Naive thymus-derived CD8-positive, alpha-beta T cell (primary cell): Measurements from ENCODE around the gene FLVCR1. TPM values are rescaled to one million over a fixed set of nuclear protein-coding genes. Genes with fewer than 3 reads are reported as not detected.
A peak's percentile ranks its signal among the peaks of the same experiment; 100 is the strongest.
"Not testable (repeated sequence)": the region's sequence is repeated elsewhere in the genome, so short reads cannot be mapped to it uniquely, and the experiment has no call there.

Source experiments
- ATAC-seq, 2 donors: fragments of 150-1000 bp; cut with Tn5 transposase in 1 of 2; sonication (Bioruptor Pico), chemical (Tn5 transposase) in 1 of 2; 1 replicate in 1 of 2; 2 replicates in 1 of 2; pipeline ENCODE4 v1.10.0; 2021; ENCODE audit warnings: mild to moderate bottlenecking in 2 of 2, moderate library complexity in 2 of 2
- POLR2A ChIA-PET: fragments of 350-600 bp; sonication (Branson Sonifier 250); formaldehyde crosslinking; loops from one replicate; lab custom pipeline; 2021; ENCODE audit warnings: antibody characterized with exemption; lab: Charles Lee
- DNase-seq, 10 donors: peaks; one replicate each; pipeline versions ENCODE4 v3.0.0 to v3.0.0-alpha.2; 2020 to 2022
- H3K27ac Mint-ChIP-seq, 10 donors: one replicate each; pipeline ENCODE4 v1.8.0; 2020 to 2022; ENCODE audit warnings: mild to moderate bottlenecking in 10 of 10, mixed read lengths in 10 of 10, moderate library complexity in 4 of 10, inconsistent platforms in 1 of 10
- H3K27me3 Mint-ChIP-seq, 5 donors: one replicate each; pipeline ENCODE4 v1.8.0; 2021 to 2022; ENCODE audit warnings: mixed read lengths in 5 of 5
- H3K36me3 Mint-ChIP-seq, 3 donors: one replicate each; pipeline ENCODE4 v1.8.0; 2020 to 2022; ENCODE audit warnings: mixed read lengths in 3 of 3, mild to moderate bottlenecking in 2 of 3, inconsistent platforms in 1 of 3
- H3K4me1 Mint-ChIP-seq, 4 donors: one replicate each; pipeline ENCODE4 v1.8.0; 2021 to 2022; ENCODE audit warnings: mixed read lengths in 4 of 4
- H3K4me3 Mint-ChIP-seq, 10 donors: one replicate each; pipeline ENCODE4 v1.8.0; 2020 to 2022; ENCODE audit warnings: mild to moderate bottlenecking in 10 of 10, mixed read lengths in 10 of 10, moderate library complexity in 6 of 10, inconsistent platforms in 1 of 10
- H3K9me3 Mint-ChIP-seq, 9 donors: one replicate each; pipeline ENCODE4 v1.8.0; 2020 to 2022; ENCODE audit warnings: mixed read lengths in 9 of 9, mild to moderate bottlenecking in 3 of 9, inconsistent platforms in 1 of 9, moderate library complexity in 1 of 9
- polyA plus RNA-seq, 3 donors: library from polyadenylated mRNA; unstranded; fragments of 300-500 nt; fragmentation: Illumina TruSeq; gene quantifications; one replicate each; pipeline ENCODE4 v1.2.3, GENCODE V29; 2021
- total RNA-seq, 8 experiments: library from RNA in 2 of 8; stranded (reverse) in 2 of 8; gene quantifications; one replicate each; pipeline ENCODE4 v1.2.3 and lab custom pipeline; 2021 to 2026

FLVCR1 gene
- total and polyA plus RNA-seq, 5 experiments from 2014 or later = 1.1 to 15.0 (median 1.9) TPM

DNA sequence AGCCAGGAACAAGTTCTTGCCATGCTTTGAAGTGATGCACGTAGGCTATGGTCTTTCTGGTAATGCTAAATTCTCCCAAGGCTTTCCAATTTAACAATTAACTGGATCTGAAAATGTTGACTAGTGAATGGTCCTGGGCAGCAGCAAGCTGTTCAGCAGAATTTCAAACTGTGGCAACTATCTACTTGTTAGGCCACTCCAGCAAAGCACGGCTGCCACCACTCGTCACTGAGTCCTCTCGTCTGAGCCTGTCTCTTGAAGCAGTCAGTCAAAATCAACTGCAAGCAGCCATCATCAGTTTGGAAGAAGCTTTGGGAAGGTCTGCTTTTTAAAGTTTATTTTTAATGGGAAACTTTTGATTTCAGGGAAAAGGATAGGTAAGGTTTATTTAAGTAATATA, 6.1 kb downstream of the FLVCR1 start:
- Mint-ChIP-seq H3K27ac (peak overlapping the region in 4 of 10 donors; percentile 17 to 31 (median 26)), H3K9me3 (no peaks in the 10 kb centered on the region), H3K4me3 (no peak overlapping the region), H3K4me1 (peaks cover 5 to 19% (median 14%) of the 10 kb centered on the region in 4 donors), H3K27me3 (no peaks in the 10 kb centered on the region), H3K36me3 (peaks cover 0 to 28% (median 7%) of the 10 kb centered on the region in 3 donors)
- ATAC-seq (no peak), DNase-seq (no peak)
- POLR2A ChIA-PET = no interaction called here

DNA sequence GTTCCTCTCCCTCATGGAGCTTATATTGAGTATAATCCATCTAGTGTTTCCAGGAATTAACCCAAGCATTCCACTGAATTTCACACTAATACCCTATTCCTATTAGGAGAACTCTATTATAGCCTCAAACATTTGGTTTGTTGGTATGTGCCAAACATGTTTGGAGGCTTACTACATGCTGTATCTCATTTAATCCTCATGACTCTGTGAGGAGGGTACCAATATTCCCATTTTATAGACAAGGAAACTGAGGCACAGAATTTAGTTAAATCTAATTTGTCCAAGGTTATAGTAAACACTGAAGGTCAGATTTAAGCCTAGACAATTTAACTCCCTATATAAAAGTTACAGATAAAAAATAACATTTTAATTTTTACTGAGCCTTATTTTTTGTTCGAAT, 9.1 kb downstream of the FLVCR1 start:
- Mint-ChIP-seq H3K9me3 (no peaks in the 10 kb centered on the region), H3K4me3 (no peak overlapping the region), H3K27me3 (no peaks in the 10 kb centered on the region), H3K27ac (no peak overlapping the region), H3K4me1 (peaks cover 4 to 17% (median 14%) of the 10 kb centered on the region in 4 donors), H3K36me3 (peaks cover 0 to 46% (median 7%) of the 10 kb centered on the region in 3 donors)
- DNase-seq (no peak), ATAC-seq (no peak)
- POLR2A ChIA-PET = no interaction called here

DNA sequence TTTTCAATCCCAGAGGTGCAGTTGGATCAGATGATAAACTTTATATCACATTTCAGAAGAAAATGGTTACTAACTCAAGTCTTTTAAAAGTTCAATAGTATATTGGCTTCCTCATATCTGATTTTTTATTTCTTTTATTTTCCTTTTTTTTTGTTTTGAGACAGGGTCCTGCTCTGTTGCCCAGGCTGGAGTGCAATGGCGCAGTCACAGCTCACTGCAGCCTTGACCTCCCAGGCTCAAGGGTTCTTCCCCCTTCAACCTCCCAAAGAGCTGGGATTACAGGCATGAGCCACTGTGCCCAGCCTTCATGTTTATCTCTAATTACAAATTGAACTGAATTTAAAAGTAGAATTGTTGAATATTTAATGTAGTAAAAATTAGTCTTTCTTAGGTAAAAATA, 13.9 kb downstream of the FLVCR1 start:
- ATAC-seq = no peak
- Mint-ChIP-seq H3K4me1 (peaks cover 0 to 2% (median 0%) of the 10 kb centered on the region in 4 donors), H3K36me3 (peaks cover 7 to 65% (median 16%) of the 10 kb centered on the region in 3 donors), H3K9me3 (no peaks in the 10 kb centered on the region), H3K27ac (no peak overlapping the region), H3K4me3 (no peak overlapping the region), H3K27me3 (no peaks in the 10 kb centered on the region)
- POLR2A ChIA-PET = no interaction called here
- no peak for DNase-seq

DNA sequence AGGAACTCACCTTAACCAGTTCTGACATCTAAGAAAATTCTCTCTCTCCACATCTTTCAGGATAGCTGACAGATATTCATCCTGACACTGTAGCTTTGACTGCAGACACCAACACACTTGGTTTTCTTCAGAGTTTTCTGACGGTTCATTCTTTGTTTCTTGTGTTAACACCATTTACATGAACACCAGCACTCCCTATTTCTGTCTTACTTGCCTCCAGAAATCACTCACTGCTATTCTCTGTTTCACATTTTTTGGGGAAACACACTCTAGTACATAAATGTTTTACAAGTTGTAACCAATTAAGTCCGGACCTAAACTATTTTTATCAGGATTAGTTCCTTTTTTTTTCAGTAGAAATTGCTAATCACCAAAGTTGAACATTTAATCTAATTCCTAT, 15.4 kb downstream of the FLVCR1 start:
- Mint-ChIP-seq H3K27ac (no peak overlapping the region), H3K27me3 (no peaks in the 10 kb centered on the region), H3K4me1 (peaks cover 0 to 2% (median 0%) of the 10 kb centered on the region in 4 donors), H3K4me3 (no peak overlapping the region), H3K36me3 (peaks cover 7 to 74% (median 23%) of the 10 kb centered on the region in 3 donors), H3K9me3 (no peaks in the 10 kb centered on the region)
- no peak for DNase-seq
- POLR2A ChIA-PET = no interaction called here
- no peak for ATAC-seq

DNA sequence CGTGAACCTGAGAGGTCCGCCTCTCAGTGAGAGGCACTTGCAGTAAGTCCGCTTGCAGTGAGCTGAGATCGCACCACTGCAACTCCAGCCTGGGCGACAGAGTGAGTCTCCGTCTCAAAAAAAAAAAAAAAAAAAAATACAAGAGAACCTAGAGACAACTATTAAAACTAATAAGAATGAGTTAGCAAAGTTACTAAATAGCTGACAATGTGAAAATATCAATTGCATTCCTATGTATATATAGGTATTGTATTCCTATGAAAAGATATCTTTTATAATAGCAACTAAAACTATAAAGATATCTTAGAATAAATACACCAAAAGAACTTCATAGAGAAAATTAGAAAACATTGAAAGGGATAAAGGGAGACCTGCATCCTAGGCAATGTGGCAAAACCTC, 20.3 kb downstream of the FLVCR1 start:
- DNase-seq (no peak), ATAC-seq (no peak)
- Mint-ChIP-seq H3K9me3 (no peaks in the 10 kb centered on the region), H3K27ac (no peak overlapping the region), H3K27me3 (no peaks in the 10 kb centered on the region), H3K4me1 (peaks cover 0 to 2% (median 0%) of the 10 kb centered on the region in 4 donors), H3K36me3 (peaks cover 7 to 57% (median 25%) of the 10 kb centered on the region in 3 donors), H3K4me3 (no peak overlapping the region)
- POLR2A ChIA-PET = interaction anchor here (0.6 kb wide), 1 partner anchor 116 kb away, joined by 3 read pairs; no protein-coding TSS in a partner anchor

DNA sequence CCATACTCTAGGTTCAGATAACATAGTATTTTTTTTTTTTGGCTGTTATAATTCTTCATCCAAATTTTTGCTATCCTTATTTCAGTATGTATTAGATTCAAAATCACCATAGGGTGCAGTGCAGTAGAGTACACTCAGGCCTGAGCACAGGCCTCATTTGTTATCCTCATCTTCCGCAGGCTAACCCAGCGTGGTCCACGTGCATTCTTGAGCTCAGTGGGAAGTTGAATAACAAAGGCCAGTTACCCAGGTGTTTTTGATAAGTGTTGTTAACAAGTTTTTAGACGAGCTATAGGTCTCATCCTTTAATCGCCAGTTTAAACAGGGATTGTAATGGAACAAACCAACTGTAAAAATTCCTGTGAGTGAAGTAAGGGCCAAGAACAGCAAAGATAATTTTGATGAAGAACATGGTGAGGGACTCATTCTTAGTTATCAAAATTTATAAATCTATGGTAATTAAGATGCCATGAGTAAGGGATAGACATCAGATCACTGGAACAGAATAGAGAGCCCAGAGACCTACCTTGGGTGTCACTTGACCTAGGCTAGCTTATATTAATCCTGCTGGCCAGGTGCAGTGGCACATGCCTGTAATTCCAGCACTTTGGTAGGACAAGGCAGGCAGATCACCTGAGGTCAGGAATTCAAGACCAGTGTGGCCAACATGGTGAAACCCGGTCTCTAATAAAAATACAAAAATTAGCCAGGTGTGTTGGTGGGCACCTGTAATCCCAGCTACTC, 22.0 kb downstream of the FLVCR1 start:
- H3K36me3 Mint-ChIP-seq = peaks cover 2 to 57% (median 28%) of the 10 kb centered on the region in 3 donors
- POLR2A ChIA-PET = no interaction called here

DNA sequence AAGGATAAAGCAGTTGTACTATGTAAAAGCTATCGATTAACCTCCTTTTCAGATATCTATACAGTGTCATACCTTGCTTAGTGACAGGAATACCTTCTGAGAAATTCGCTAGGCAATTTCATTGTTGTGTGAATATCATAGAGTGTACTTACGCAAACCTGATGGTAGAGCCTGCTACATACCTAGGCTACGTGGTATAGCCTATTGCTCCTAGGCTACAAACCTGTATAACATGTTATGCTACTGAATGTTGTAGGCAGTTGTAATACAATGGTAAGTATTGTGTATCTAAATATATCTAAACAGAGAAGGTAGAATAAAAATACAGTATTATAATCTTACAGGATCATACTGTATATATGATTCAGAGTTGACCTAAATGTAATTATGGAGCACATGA, 26.5 kb downstream of the FLVCR1 start:
- Mint-ChIP-seq H3K36me3 (peaks cover 0 to 64% (median 30%) of the 10 kb centered on the region in 3 donors), H3K27ac (no peak overlapping the region), H3K4me1 (no peaks in the 10 kb centered on the region), H3K9me3 (no peaks in the 10 kb centered on the region), H3K27me3 (no peaks in the 10 kb centered on the region), H3K4me3 (no peak overlapping the region)
- no peak for DNase-seq
- POLR2A ChIA-PET = no interaction called here
- no peak for ATAC-seq

More for the DNA sequence above, 22.0 kb downstream of the FLVCR1 start:
- Mint-ChIP-seq H3K4me3 (no peak overlapping the region), H3K27me3 (no peaks in the 10 kb centered on the region), H3K9me3 (no peaks in the 10 kb centered on the region), H3K4me1 (peaks cover 0 to 1% (median 0%) of the 10 kb centered on the region in 4 donors), H3K27ac (no peak overlapping the region)
- DNase-seq (no peak), ATAC-seq (no peak)

DNA sequence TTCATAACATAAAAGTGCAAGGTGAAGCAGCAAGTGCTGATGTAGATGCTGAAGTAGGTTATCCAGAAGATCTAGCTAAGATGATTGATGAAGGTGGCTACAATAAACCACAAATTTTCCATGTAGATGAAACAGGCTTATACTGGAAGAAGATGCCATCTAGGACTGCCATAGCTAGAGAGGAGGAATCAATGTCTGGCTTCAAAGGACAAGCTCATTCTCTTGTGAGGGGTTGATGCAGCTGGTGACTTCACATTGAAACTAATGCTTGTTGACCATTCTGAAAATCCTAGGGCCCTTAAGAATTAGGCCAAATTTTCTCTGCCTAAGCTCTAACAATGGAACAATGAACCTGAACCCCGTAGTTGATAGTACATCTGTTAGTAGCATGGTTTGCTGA, 34.0 kb downstream of the FLVCR1 start:
- no peaks in the 10 kb centered on the region for H3K4me1 Mint-ChIP-seq

DNA sequence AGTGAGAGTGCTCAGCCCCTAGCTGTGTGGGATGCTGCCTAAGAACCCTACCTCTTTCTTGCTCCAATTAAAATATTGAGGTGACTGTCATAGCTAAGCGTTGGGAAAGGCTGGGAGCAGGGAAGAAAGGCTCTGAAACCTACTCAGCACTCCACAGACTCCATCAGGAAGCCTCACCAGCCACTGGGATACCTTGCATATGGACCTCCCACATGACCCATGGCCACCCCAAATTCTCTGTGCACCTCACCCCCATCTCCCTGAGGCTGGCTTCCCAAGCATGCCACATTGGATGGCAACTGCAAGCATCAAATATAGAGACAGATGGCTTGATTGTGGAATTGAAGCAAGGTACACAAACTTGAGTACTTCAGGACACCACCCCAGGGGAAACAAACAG, 41.8 kb downstream of the FLVCR1 start:
- ATAC-seq (no peak), DNase-seq (no peak)
- H3K4me1 Mint-ChIP-seq = no peaks in the 10 kb centered on the region
- H3K4me3 Mint-ChIP-seq = no peak overlapping the region
- H3K27me3 Mint-ChIP-seq = no peaks in the 10 kb centered on the region
- H3K27ac Mint-ChIP-seq = no peak overlapping the region
- H3K9me3 Mint-ChIP-seq = peaks cover 1 to 48% (median 31%) of the 10 kb centered on the region in 9 donors
- POLR2A ChIA-PET = no interaction called here
- H3K36me3 Mint-ChIP-seq = peaks cover 43 to 56% (median 53%) of the 10 kb centered on the region in 3 donors

More for the DNA sequence above, 34.0 kb downstream of the FLVCR1 start:
- ATAC-seq (no peak), DNase-seq (no peak)
- POLR2A ChIA-PET = no interaction called here
- Mint-ChIP-seq H3K36me3 (peaks cover 25 to 90% (median 76%) of the 10 kb centered on the region in 3 donors), H3K27me3 (no peaks in the 10 kb centered on the region), H3K4me3 (no peak overlapping the region), H3K9me3 (peaks cover 0 to 1% (median 0%) of the 10 kb centered on the region in 9 donors), H3K27ac (no peak overlapping the region)

DNA sequence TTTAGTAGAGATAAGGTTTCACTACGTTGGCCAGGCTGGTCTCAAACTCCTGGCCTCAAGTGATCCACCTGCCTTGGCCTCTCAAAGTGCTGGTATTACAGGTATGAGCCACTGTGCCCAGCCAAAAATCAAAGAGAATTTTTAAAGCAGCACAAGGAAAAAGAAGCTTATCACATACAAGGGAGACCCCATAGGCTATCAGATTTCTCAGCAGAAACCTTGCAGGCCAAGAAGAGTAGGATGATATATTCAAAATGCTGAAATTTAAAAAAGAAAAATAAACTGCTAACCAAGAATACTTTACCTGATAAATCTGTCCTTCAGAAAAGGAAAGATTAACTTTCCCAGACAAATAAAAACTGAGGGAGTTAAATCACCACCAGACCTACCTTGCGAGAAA, 43.2 kb downstream of the FLVCR1 start:
- DNase-seq (no peak), ATAC-seq (no peak)
- Mint-ChIP-seq H3K9me3 (peaks cover 4 to 58% (median 34%) of the 10 kb centered on the region in 9 donors), H3K4me1 (no peaks in the 10 kb centered on the region), H3K4me3 (no peak overlapping the region), H3K27ac (no peak overlapping the region), H3K36me3 (peaks cover 29 to 44% (median 41%) of the 10 kb centered on the region in 3 donors), H3K27me3 (no peaks in the 10 kb centered on the region)
- POLR2A ChIA-PET = interaction anchor here (0.6 to 1.2 kb wide), 2 partner anchors 22 to 31 kb away, joined by 3 to 4 read pairs; no protein-coding TSS in a partner anchor

DNA sequence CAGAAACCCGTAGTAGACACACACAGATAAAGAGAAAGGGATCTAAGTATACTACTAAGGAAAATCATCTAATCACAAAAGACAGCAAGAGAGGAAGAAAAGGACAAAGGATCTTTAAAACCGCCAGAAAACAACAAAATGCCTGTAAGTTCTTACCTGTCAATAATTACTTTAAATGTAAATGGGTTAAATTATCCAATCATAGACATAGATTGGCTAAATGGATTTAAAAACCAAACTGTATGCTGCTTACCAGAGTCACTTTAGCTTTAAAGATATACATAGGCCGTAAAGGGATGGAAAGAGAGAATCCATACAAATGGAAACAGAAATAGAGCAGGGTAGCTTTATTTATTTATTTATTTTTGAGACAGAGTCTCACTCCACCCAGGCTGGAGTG, 44.0 kb downstream of the FLVCR1 start:
- POLR2A ChIA-PET = interaction anchor here (1.2 kb wide), 1 partner anchor 30 kb away, joined by 3 read pairs; no protein-coding TSS in a partner anchor
- no peaks in the 10 kb centered on the region for H3K4me1 Mint-ChIP-seq
- no peak overlapping the region for H3K4me3 Mint-ChIP-seq
- H3K27ac Mint-ChIP-seq = no peak overlapping the region
- no peaks in the 10 kb centered on the region for H3K27me3 Mint-ChIP-seq
- H3K9me3 Mint-ChIP-seq = peaks cover 3 to 58% (median 34%) of the 10 kb centered on the region in 9 donors
- DNase-seq (no peak), ATAC-seq (no peak)
- peaks cover 26 to 43% (median 39%) of the 10 kb centered on the region in 3 donors for H3K36me3 Mint-ChIP-seq

DNA sequence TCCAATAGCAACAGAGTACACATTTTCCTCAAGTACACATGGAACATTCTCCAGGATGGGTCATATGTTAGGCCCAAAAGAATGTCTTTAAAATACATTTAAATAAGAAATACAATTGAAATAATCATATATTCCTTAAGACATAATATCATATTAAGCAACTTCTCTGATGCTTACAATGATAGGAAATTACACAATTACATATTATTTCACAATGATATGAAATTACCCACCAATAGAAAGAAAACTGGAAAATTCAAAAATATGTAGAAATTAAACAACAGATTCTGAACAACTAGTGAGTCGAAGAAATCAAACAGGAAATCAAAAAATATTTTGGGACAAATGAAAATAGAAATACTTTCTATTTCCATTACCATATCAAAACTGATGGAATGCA, 45.6 kb downstream of the FLVCR1 start:
- ATAC-seq (no peak), DNase-seq (no peak)
- Mint-ChIP-seq H3K27ac (no peak overlapping the region), H3K36me3 (peaks cover 12 to 36% (median 23%) of the 10 kb centered on the region in 3 donors), H3K4me1 (no peaks in the 10 kb centered on the region), H3K9me3 (peaks cover 3 to 58% (median 34%) of the 10 kb centered on the region in 9 donors), H3K4me3 (no peak overlapping the region), H3K27me3 (peaks cover 0 to 3% (median 0%) of the 10 kb centered on the region in 5 donors)
- POLR2A ChIA-PET = no interaction called here

DNA sequence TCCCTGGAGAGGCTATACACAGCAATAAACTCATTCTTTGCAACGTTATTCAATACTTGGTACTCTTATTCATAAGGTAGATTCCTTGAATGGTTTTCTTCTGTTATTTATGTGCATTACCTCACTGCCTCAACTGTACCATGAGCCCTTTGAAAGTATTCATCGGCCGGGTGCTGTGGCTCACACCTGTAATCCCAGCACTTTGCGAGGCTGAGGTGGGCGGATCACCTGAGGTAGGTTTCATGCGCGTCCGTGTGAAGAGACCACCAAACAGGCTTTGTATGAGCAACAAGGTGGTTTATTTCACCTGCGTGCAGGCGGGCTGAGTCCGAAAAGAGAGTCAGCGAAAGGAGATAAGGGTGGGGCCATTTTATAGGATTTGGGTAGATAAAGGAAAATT, 50.0 kb downstream of the FLVCR1 start:
- peaks cover 0 to 24% (median 9%) of the 10 kb centered on the region in 9 donors for H3K9me3 Mint-ChIP-seq
- ATAC-seq, H3K36me3 Mint-ChIP-seq, DNase-seq, H3K27me3 Mint-ChIP-seq, POLR2A ChIA-PET, H3K4me3 Mint-ChIP-seq, H3K4me1 Mint-ChIP-seq: not testable (repeated sequence)
- peak overlapping the region in 1 of 10 donors; percentile 40 for H3K27ac Mint-ChIP-seq
